Upper lobe of left lung (tissue), 6 donors: ENCODE data around the gene DNAAF9. TPM values are rescaled to one million over a fixed set of nuclear protein-coding genes. Genes with fewer than 3 reads are reported as not detected.

Experiments
- ATAC-seq, 2 donors: fragments of 200-7000 bp; cut with Tn5 transposase; one replicate each; pipeline ENCODE4 v1.9.1; 2022; ENCODE audit warnings: mild to moderate bottlenecking in 2 of 2, moderate library complexity in 2 of 2; ENCODE audit not compliant: low FRiP score in 2 of 2
- DNase-seq, 2 donors: peaks; one replicate each; pipeline ENCODE4 v3.0.0-alpha.2; 2019 to 2020
- H3K27ac ChIP-seq, 4 donors: fragments of 200-600 bp; sonication (generic); one replicate each; pipeline ENCODE4 v1.5.1; 2016 to 2019
- H3K27me3 ChIP-seq, 4 donors: fragments of 200-600 bp; sonication (generic); one replicate each; pipeline ENCODE4 v1.5.1; 2017 to 2019
- H3K36me3 ChIP-seq, 4 donors: fragments of 200-600 bp; sonication (generic); one replicate each; pipeline ENCODE4 v1.5.1; 2016 to 2019
- H3K4me1 ChIP-seq, 4 donors: fragments of 200-600 bp; sonication (generic); one replicate each; pipeline ENCODE4 v1.5.1; 2018 to 2019
- H3K4me3 ChIP-seq, 4 donors: fragments of 200-600 bp; sonication (generic); one replicate each; pipeline ENCODE4 v1.5.1; 2017 to 2019; ENCODE audit warnings: mild to moderate bottlenecking in 2 of 4, moderate library complexity in 1 of 4
- H3K9me3 ChIP-seq, 4 donors: fragments of 200-600 bp; sonication (generic); one replicate each; pipeline ENCODE4 v1.5.1; 2018 to 2019
- EP300 ChIP-seq, 4 donors: sonication (generic); formaldehyde crosslinking; IDR thresholded peaks; one replicate each; pipeline ENCODE4 v1.5.1; 2017; ENCODE audit warnings: antibody characterized with exemption in 4 of 4, control low read depth in 2 of 4
- POLR2A ChIP-seq, 4 donors: fragments of 450-650 bp; IDR thresholded peaks; one replicate each; pipeline ENCODE4 v1.5.1; 2016 to 2017; ENCODE audit warnings: antibody characterized with exemption in 4 of 4, mild to moderate bottlenecking in 2 of 4
- POLR2AphosphoS5 ChIP-seq, 2 donors: sonication (generic); formaldehyde crosslinking; IDR thresholded peaks; one replicate each; pipeline ENCODE4 v1.5.1; 2017; ENCODE audit warnings: antibody characterized with exemption in 2 of 2
- WGBS, 2 donors: methylation state at CpG; one replicate each; pipeline ENCODE4 v1.1.5; 2017 to 2018; 5-methylcytosine and 5-hydroxymethylcytosine counted together
- total RNA-seq, 6 donors: library from RNA; depleted of rRNA in 4 of 6; stranded (reverse); fragments of >200 nt in 4 of 6; gene quantifications; one replicate each; pipeline versions ENCODE4 v1.1.0 to v1.2.1, GENCODE V29; 2016 to 2021
- TF ChIP-seq, protein P1 (sequence below), 6 experiments: fragments of 450-650 bp in 4 of 6; fragments of 200-600 bp in 2 of 6; sonication (generic) in 2 of 6; IDR thresholded peaks; one replicate each; pipeline ENCODE4 v1.5.1; 2016 to 2019; ENCODE audit warnings: antibody characterized with exemption in 6 of 6
- donor health status: DM: no; HTN: no; CAD: no; lungs with moderate emphysema.
- donor health status: DM: no; HTN: yes; CAD: no; lungs with severe emphysema.

Gene DNAAF9
- total RNA-seq, 6 donors from 2014 or later = 17.6 to 45.1 (median 23.7) TPM

DNA sequence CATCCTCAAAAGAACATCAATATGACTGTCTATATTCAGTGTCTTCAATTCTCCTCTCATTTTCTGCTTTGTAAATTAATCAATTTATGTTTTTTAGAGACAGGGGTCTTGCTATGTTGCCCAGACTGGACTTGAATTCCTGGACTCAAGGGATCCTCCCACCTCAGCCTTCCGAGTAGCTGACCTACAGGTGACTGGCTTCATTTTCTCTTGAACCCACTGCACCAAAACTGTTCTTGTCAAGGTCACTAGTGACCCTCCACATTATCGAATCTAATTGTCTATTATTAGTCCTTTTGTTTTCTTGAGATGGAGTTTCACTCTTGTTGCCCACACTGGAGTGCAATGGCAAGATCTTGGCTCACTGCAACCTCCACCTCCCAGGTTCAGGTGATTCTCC lies 3.7 kb downstream of the DNAAF9 start:
- Histone ChIP-seq H3K4me3 (no peak overlapping the region), H3K27ac (no peak overlapping the region), H3K36me3 (no peaks in the 10 kb centered on the region), H3K4me1 (peaks cover 11 to 56% (median 13%) of the 10 kb centered on the region in 4 donors), H3K9me3 (no peaks in the 10 kb centered on the region), H3K27me3 (no peaks in the 10 kb centered on the region)
- DNase-seq = no peak
- WGBS, 2 donors = 95 to 100% methylated on average over 2 of the region's 2 CpGs
- no peak for TF ChIP-seq EP300 (IDR thresholded peaks at IDR 0.05)
- TF ChIP-seq, protein P1, sequence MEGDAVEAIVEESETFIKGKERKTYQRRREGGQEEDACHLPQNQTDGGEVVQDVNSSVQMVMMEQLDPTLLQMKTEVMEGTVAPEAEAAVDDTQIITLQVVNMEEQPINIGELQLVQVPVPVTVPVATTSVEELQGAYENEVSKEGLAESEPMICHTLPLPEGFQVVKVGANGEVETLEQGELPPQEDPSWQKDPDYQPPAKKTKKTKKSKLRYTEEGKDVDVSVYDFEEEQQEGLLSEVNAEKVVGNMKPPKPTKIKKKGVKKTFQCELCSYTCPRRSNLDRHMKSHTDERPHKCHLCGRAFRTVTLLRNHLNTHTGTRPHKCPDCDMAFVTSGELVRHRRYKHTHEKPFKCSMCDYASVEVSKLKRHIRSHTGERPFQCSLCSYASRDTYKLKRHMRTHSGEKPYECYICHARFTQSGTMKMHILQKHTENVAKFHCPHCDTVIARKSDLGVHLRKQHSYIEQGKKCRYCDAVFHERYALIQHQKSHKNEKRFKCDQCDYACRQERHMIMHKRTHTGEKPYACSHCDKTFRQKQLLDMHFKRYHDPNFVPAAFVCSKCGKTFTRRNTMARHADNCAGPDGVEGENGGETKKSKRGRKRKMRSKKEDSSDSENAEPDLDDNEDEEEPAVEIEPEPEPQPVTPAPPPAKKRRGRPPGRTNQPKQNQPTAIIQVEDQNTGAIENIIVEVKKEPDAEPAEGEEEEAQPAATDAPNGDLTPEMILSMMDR (IDR thresholded peaks at IDR 0.05) = no peak
- TF ChIP-seq POLR2A (IDR thresholded peaks at IDR 0.05) = no peak
- TF ChIP-seq POLR2AphosphoS5 (IDR thresholded peaks at IDR 0.05) = no peak
- ATAC-seq = no peak

DNA sequence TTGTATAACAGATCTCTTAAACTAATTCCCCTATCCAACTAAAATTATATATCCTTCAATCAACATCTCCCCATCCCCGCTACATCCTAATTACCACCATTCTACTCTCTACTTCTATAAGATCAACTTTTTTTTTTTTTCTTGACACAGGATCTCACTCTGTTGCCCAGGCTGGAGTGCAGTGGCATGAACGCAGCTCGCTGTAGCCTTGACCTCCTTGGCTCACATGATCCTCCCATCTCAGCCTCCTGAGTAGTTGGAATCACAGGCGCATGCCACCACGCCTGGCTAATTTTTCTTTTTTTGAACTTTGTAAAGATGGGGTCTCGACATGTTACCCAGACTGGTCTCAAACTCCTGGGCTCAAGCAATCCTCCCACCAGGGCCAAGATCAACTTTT lies 5.0 kb downstream of the DNAAF9 start:
- H3K27me3 ChIP-seq = no peaks in the 10 kb centered on the region
- WGBS, 2 donors = 98 to 99% methylated on average over 6 of the region's 6 CpGs
- H3K36me3 ChIP-seq = no peaks in the 10 kb centered on the region
- H3K4me1 ChIP-seq = peaks cover 11 to 56% (median 13%) of the 10 kb centered on the region in 4 donors
- no peaks in the 10 kb centered on the region for H3K9me3 ChIP-seq
- no peak for ATAC-seq
- no peak for DNase-seq
- H3K27ac ChIP-seq = no peak overlapping the region
- H3K4me3 ChIP-seq = no peak overlapping the region
- TF ChIP-seq EP300 (IDR thresholded peaks at IDR 0.05) (no peak), POLR2AphosphoS5 (IDR thresholded peaks at IDR 0.05) (no peak), POLR2A (IDR thresholded peaks at IDR 0.05) (no peak)
- TF ChIP-seq, protein P1 (IDR thresholded peaks at IDR 0.05) = no peak

DNA sequence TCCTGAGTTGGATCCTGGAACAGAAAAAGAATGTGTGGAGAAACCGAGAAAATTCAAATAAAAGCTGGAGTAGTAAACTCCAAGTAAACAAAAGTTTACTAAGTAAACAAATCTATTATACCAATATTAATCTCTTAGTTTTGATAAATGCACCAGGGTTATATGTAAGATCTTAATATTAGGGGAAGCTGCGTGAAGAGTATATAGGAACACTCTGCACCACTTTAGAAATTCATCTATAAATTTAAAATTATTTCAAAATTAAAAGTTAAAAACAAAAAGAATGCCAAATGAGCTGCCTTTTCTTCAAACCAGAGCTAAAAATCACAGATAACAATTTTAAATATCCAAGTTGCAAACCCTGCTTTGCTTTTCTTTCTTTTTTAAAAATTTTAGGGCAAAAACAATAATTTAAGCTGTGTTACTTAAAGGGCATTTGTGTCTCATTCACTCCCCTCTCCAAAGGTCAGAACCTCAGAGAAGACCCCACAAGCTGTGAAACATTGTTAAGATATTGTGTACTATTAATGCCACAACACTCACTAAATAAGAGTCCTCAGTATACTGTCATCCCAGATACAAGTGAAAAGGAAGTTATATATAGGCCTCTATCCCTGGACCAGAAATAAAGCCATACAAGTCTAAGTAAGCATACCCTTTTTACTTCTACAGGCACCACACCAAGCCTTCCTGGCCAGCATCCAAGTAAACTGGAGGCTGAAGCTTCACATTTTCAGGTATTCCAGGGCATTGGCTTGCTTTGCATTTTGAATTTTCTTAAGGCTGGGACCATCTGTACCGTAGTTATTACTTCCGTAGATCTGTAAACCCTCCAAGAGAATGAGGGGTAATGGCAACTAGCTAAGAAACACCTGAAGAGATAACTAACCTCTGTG lies 7.0 kb downstream of the DNAAF9 start:
- no peaks in the 10 kb centered on the region for H3K9me3 ChIP-seq
- DNase-seq (no peak), ATAC-seq (no peak)
- H3K27me3 ChIP-seq = no peaks in the 10 kb centered on the region
- 73 to 84% methylated on average over 4 of the region's 4 CpGs for WGBS, 2 donors
- H3K27ac ChIP-seq = no peak overlapping the region
- TF ChIP-seq EP300 (IDR thresholded peaks at IDR 0.05) (no peak), POLR2AphosphoS5 (IDR thresholded peaks at IDR 0.05) (no peak), POLR2A (IDR thresholded peaks at IDR 0.05) (no peak)
- TF ChIP-seq, protein P1 (IDR thresholded peaks at IDR 0.05) = no peak
- H3K4me1 ChIP-seq = peaks cover 0 to 40% (median 6%) of the 10 kb centered on the region in 4 donors
- H3K4me3 ChIP-seq = no peak overlapping the region
- H3K36me3 ChIP-seq = no peaks in the 10 kb centered on the region

DNA sequence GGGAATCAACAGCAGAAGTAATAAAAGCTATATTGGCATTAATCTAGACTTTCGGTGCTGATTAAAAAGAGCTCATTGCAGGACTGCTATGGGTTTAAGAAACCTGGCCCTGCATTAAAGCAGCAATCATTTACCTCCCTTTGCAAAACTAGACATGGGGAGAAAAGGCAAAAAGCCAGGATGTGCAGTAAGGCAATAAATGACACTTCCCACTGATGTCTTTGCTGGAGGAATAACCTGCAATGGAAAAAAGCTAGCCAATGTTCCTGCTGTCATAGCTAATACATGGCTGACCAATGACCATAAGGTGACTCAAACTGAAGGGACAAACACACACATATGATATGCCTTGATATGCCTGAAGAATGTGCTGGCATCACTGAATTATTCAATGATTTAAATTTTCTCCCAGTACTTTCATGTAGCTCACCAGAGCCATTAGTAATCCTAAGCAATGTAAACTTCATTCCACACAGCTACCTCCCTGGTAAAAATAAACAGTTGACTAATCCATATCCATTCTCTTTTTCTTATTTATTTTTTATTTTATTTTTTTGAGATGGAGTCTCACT lies 8.7 kb downstream of the DNAAF9 start:
- no peaks in the 10 kb centered on the region for H3K36me3 ChIP-seq
- H3K4me1 ChIP-seq = peaks cover 0 to 37% (median 3%) of the 10 kb centered on the region in 4 donors
- H3K4me3 ChIP-seq = no peak overlapping the region
- DNase-seq = no peak
- 91 to 96% methylated on average over 1 of the region's 1 CpG for WGBS, 2 donors
- no peaks in the 10 kb centered on the region for H3K27me3 ChIP-seq
- ATAC-seq = no peak
- TF ChIP-seq EP300 (IDR thresholded peaks at IDR 0.05) = no peak
- no peak for TF ChIP-seq POLR2A (IDR thresholded peaks at IDR 0.05)
- TF ChIP-seq, protein P1 (IDR thresholded peaks at IDR 0.05) = no peak
- TF ChIP-seq POLR2AphosphoS5 (IDR thresholded peaks at IDR 0.05) = no peak
- H3K27ac ChIP-seq = no peak overlapping the region
- no peaks in the 10 kb centered on the region for H3K9me3 ChIP-seq
